Vagina (tissue), 2 donors: ENCODE results near the gene MEGF8.

Experiments
- CTCF ChIP-seq, 3 experiments: fragments of 450-650 bp in 2 of 3; fragments of 200-600 bp in 1 of 3; sonication (generic) in 1 of 3; IDR thresholded peaks; one replicate each; pipeline ENCODE4 v1.5.1; 2017 to 2019; ENCODE audit warnings: antibody characterized with exemption in 3 of 3, mild to moderate bottlenecking in 2 of 3, moderate library complexity in 2 of 3
- POLR2AphosphoS5 ChIP-seq, 2 donors: sonication (generic); formaldehyde crosslinking; IDR thresholded peaks; one replicate each; pipeline ENCODE4 v1.9.0; 2017; ENCODE audit warnings: antibody characterized with exemption in 2 of 2, mild to moderate bottlenecking in 2 of 2, low read depth in 1 of 2; ENCODE audit not compliant: insufficient read depth in 1 of 2

- TF ChIP-seq POLR2AphosphoS5 (IDR thresholded peaks at IDR 0.05; ENCODE audit: insufficient read depth in 1 of 2, low read depth in 1 of 2) (no peak), CTCF (IDR thresholded peaks at IDR 0.05) (no peak)
Observed at GRCh38 chr19:42303876-42304275, 21.6 kb upstream of the MEGF8 start.
